Measurements from ENCODE around the gene PF4V1.

PF4V1 gene

GRCh38 chr4:73844806-73845205 is 8.3 kb upstream of the PF4V1 start:
- H3K4me3 ChIP-seq (ENCODE audit: low read depth, low read length): no peak overlapping the region

GRCh38 chr4:73847526-73848182 is 5.4 kb upstream of the PF4V1 start:
- H3K4me3 ChIP-seq (ENCODE audit: low read depth, low read length): no peak overlapping the region

- H3K4me3 ChIP-seq (ENCODE audit: low read depth, low read length): no peak overlapping the region
Observed at GRCh38 chr4:73848183-73848777, 4.8 kb upstream of the PF4V1 start.

GRCh38 chr4:73850261-73850970 is 2.7 kb upstream of the PF4V1 start:
- H3K4me3 ChIP-seq (ENCODE audit: low read depth, low read length): no peak overlapping the region

GRCh38 chr4:73851293-73851692 is 1.8 kb upstream of the PF4V1 start:
- no peak overlapping the region for H3K4me3 ChIP-seq (ENCODE audit: low read depth, low read length)

- no peak overlapping the region for H3K4me3 ChIP-seq (ENCODE audit: low read depth, low read length)
Observed at GRCh38 chr4:73852771-73853170, 325 bp upstream of the PF4V1 start.

- no peak overlapping the region for H3K4me3 ChIP-seq (ENCODE audit: low read depth, low read length)
Observed at GRCh38 chr4:73853718-73854473, 800 bp downstream of the PF4V1 start.

- H3K4me3 ChIP-seq (ENCODE audit: low read depth, low read length): no peak overlapping the region
Observed at GRCh38 chr4:73855406-73855805, 2.3 kb downstream of the PF4V1 start.

GRCh38 chr4:73856518-73856917 is 3.4 kb downstream of the PF4V1 start:
- no peak overlapping the region for H3K4me3 ChIP-seq (ENCODE audit: low read depth, low read length)

- no peak overlapping the region for H3K4me3 ChIP-seq (ENCODE audit: low read depth, low read length)
Observed at GRCh38 chr4:73859614-73860088, 6.6 kb downstream of the PF4V1 start.

- H3K4me3 ChIP-seq (ENCODE audit: low read depth, low read length): no peak overlapping the region
Observed at GRCh38 chr4:73860181-73860580, 7.1 kb downstream of the PF4V1 start.

GRCh38 chr4:73860917-73861316 is 7.8 kb downstream of the PF4V1 start:
- H3K4me3 ChIP-seq (ENCODE audit: low read depth, low read length): no peak overlapping the region

- no peak overlapping the region for H3K4me3 ChIP-seq (ENCODE audit: low read depth, low read length)
Observed at GRCh38 chr4:73862322-73862721, 9.2 kb downstream of the PF4V1 start.

- H3K4me3 ChIP-seq (ENCODE audit: low read depth, low read length): no peak overlapping the region
Observed at GRCh38 chr4:73864365-73864764, 11.3 kb downstream of the PF4V1 start.

- H3K4me3 ChIP-seq (ENCODE audit: low read depth, low read length): no peak overlapping the region
Observed at GRCh38 chr4:73864961-73865360, 11.9 kb downstream of the PF4V1 start.

- no peak overlapping the region for H3K4me3 ChIP-seq (ENCODE audit: low read depth, low read length)
Observed at GRCh38 chr4:73865431-73866096, 12.5 kb downstream of the PF4V1 start.

- no peak overlapping the region for H3K4me3 ChIP-seq (ENCODE audit: low read depth, low read length)
Observed at GRCh38 chr4:73866246-73866645, 13.2 kb downstream of the PF4V1 start.

- H3K4me3 ChIP-seq (ENCODE audit: low read depth, low read length): no peak overlapping the region
Observed at GRCh38 chr4:73867783-73868182, 14.7 kb downstream of the PF4V1 start.

- H3K4me3 ChIP-seq (ENCODE audit: low read depth, low read length): peak overlapping the region; percentile 60
Observed at GRCh38 chr4:73868206-73869129, 15.4 kb downstream of the PF4V1 start.

Data from iPS-11a (cell line).